GM12878 (cell line): ENCODE results near the gene RBKS. TPM values are rescaled to one million over a fixed set of nuclear protein-coding genes. Genes with fewer than 3 reads are reported as not detected.
A peak's percentile ranks its signal among the peaks of the same experiment; 100 is the strongest.

Experiments
- ATAC-seq: fragments of 200-7000 bp; cut with Tn5 transposase; 3 replicates; pipeline ENCODE4 v1.9.1; 2020; ENCODE audit warnings: mild to moderate bottlenecking, moderate library complexity
- BruUV-seq: library from RNA; stranded (reverse); fragments of 400-500 nt; replicated peaks from 2 replicates; lab custom pipeline; 2021; lab: Mats Ljungman, UMichigan
- CTCF ChIA-PET: fragments of 300-600 bp; sonication (Branson Sonifier 250); formaldehyde crosslinking; extraction: SDS; loops from one replicate; lab custom pipeline; 2021; ENCODE audit warnings: inconsistent platforms; lab: Yijun Ruan, JAX
- POLR2A ChIA-PET: fragments of 350-600 bp; formaldehyde crosslinking; extraction: SDS; loops from one replicate; lab custom pipeline; 2021; ENCODE audit warnings: inconsistent platforms; lab: Charles Lee
- RAD21 ChIA-PET: fragments of 300-600 bp; sonication (Branson Sonifier 250); formaldehyde crosslinking; loops from one replicate; lab custom pipeline; 2023; ENCODE audit warnings: antibody characterized with exemption; ENCODE audit not compliant: unreplicated experiment; lab: Charles Lee
- SMC1A ChIA-PET: fragments of 300-600 bp; sonication (Branson Sonifier 250); formaldehyde crosslinking; loops from one replicate; lab custom pipeline; 2023; ENCODE audit not compliant: unreplicated experiment, uncharacterized antibody; lab: Charles Lee
- DNase-seq: peaks from one replicate; pipeline ENCODE4 v3.0.0-alpha.2; 2011; ENCODE audit warnings: low read depth, low spot score
- FAIRE-seq: peaks from 3 replicates; lab custom pipeline; 2011; peaks lifted over from hg19 to GRCh38; lab: Jason Lieb, UNC
- H2AFZ ChIP-seq: 2 replicates; pipeline ENCODE4 v1.6.0; 2011; ENCODE audit warnings: low read depth, low read length, control low read depth; ENCODE audit not compliant: control insufficient read depth
- H3K27ac ChIP-seq: 2 replicates; pipeline ENCODE4 v1.5.1; 2011; ENCODE audit warnings: control low read depth; ENCODE audit not compliant: control insufficient read depth, insufficient read depth
- H3K27me3 ChIP-seq, 2 experiments: replicated peaks in 1 of 2; 2 replicates each; pipeline versions ENCODE4 v1.6.0 to v1.6.1; 2011; ENCODE audit warnings: low read length in 1 of 2; ENCODE audit not compliant: control insufficient read depth in 2 of 2, insufficient read depth in 2 of 2
- H3K36me3 ChIP-seq, 2 experiments: 2 replicates each; pipeline ENCODE4 v1.5.1; 2011; ENCODE audit warnings: low read length in 1 of 2; ENCODE audit not compliant: control insufficient read depth in 2 of 2, insufficient read depth in 2 of 2
- H3K4me1 ChIP-seq: 2 replicates; pipeline ENCODE4 v1.6.1; 2011; ENCODE audit warnings: mild to moderate bottlenecking, low read length, moderate library complexity, mixed read lengths; ENCODE audit not compliant: control insufficient read depth, insufficient read depth
- H3K4me2 ChIP-seq: 2 replicates; pipeline ENCODE4 v1.6.0; 2011; ENCODE audit warnings: control low read depth; ENCODE audit not compliant: control insufficient read depth, insufficient read depth
- H3K4me3 ChIP-seq: fragments of 200-600 bp; sonication (generic); 2 replicates; pipeline ENCODE4 v1.5.1; 2016
- H3K79me2 ChIP-seq: 2 replicates; pipeline ENCODE4 v1.6.0; 2011; ENCODE audit warnings: low read length; ENCODE audit not compliant: control insufficient read depth, insufficient read depth
- H3K9ac ChIP-seq: 2 replicates; pipeline ENCODE4 v1.8.0; 2011; ENCODE audit warnings: low read length, control low read depth, mixed read lengths; ENCODE audit not compliant: control insufficient read depth, insufficient read depth
- H3K9me3 ChIP-seq: replicated peaks from 3 replicates; pipeline ENCODE4 v1.5.1; 2011; ENCODE audit warnings: mild to moderate bottlenecking, low read length; ENCODE audit not compliant: control insufficient read depth, insufficient read depth
- H4K20me1 ChIP-seq: 2 replicates; pipeline ENCODE4 v1.6.0; 2011; ENCODE audit not compliant: control insufficient read depth, insufficient read depth
- BMI1 ChIP-seq: fragments of 450-650 bp; IDR thresholded peaks from 2 replicates; pipeline ENCODE4 v1.6.1; 2016; ENCODE audit warnings: mild to moderate bottlenecking, moderate library complexity, borderline replicate concordance
- ESRRA ChIP-seq: IDR thresholded peaks from 2 replicates; pipeline ENCODE4 v1.6.1; 2012; ENCODE audit warnings: mild to moderate bottlenecking, low read length, improper control_type of control experiment
- ETV6 ChIP-seq, 2 experiments: fragments of 450-650 bp in 1 of 2; IDR thresholded peaks in 1 of 2; conservative IDR thresholded peaks in 1 of 2; 2 replicates each; pipeline ENCODE4 v1.6.1; 2014; ENCODE audit warnings: antibody characterized with exemption in 1 of 2, borderline replicate concordance in 1 of 2, low read depth in 1 of 2, mild to moderate bottlenecking in 1 of 2, moderate library complexity in 1 of 2
- NR2F1 ChIP-seq: fragments of 450-650 bp; conservative IDR thresholded peaks from 2 replicates; pipeline ENCODE4 v1.6.1; 2017; ENCODE audit warnings: mild to moderate bottlenecking
- PML ChIP-seq: IDR thresholded peaks from 2 replicates; pipeline ENCODE4 v1.6.1; 2012; ENCODE audit warnings: low read length, inconsistent platforms
- RAD21 ChIP-seq: IDR thresholded peaks from 2 replicates; pipeline ENCODE4 v1.6.1; 2011; ENCODE audit warnings: mild to moderate bottlenecking, low read depth, low read length, moderate library complexity; ENCODE audit not compliant: insufficient read depth
- ZBTB11 ChIP-seq: fragments of 450-650 bp; formaldehyde crosslinking; IDR thresholded peaks from 2 replicates; pipeline ENCODE4 v1.5.0; 2022; ENCODE audit warnings: mild to moderate bottlenecking, missing genetic modification characterization
- ZNF384 ChIP-seq: IDR thresholded peaks from 2 replicates; pipeline ENCODE4 v1.6.1; 2012; ENCODE audit warnings: low read depth, mild to moderate bottlenecking, low read length, improper control_type of control experiment, borderline replicate concordance
- ZNF622 ChIP-seq: fragments of 450-650 bp; IDR thresholded peaks from 2 replicates; pipeline ENCODE4 v1.6.1; 2017; ENCODE audit warnings: mild to moderate bottlenecking, inconsistent platforms
- WGBS: methylation state at CpG from one replicate; pipeline ENCODE4 v1.1.6; 2016; ENCODE audit warnings: low lambda C conversion rate; ENCODE audit not compliant: insufficient replicate concordance, insufficient coverage; ENCODE audit errors: missing lambda C conversion rate; 5-methylcytosine and 5-hydroxymethylcytosine counted together
- in situ Hi-C: fragments of 300-500 bp; cut with MboI; formaldehyde crosslinking; loops from 9 replicates; pipeline ENCODE4 v1.14.3; 2018; ENCODE audit warnings: mixed read lengths
- intact Hi-C: fragments of 100-400 bp; cut with micrococcal nuclease; formaldehyde crosslinking; loops from one replicate; pipeline ENCODE4 v1.14.2; 2022; ENCODE audit not compliant: unreplicated experiment
- polyA plus RNA-seq, 11 experiments: library from polyadenylated mRNA; depleted of rRNA in 4 of 11; unstranded in 6 of 11; stranded (reverse) in 5 of 11; fragments of >200 nt; fragmentation: Nextera tagmentation in 4 of 11; fragmentation: Illumina TruSeq in 1 of 11; extraction: Ambion mirVana in 4 of 11; extraction: Trizol in 1 of 11; gene quantifications; 1 replicate in 1 of 11; 2 replicates in 10 of 11; pipeline versions ENCODE4 v1.2.1 to v1.2.3, GENCODE V29; 2011 to 2016; ENCODE audit warnings: inconsistent platforms in 2 of 11, missing spikeins in 2 of 11, low read depth in 1 of 11
- total RNA-seq, 4 experiments: library from RNA; depleted of rRNA in 3 of 4; stranded (reverse); fragments of >200 nt in 3 of 4; fragmentation: Illumina TruSeq in 1 of 4; extraction: Trizol in 1 of 4; gene quantifications; 2 replicates each; pipeline versions ENCODE4 v1.2.1 to v1.2.3, GENCODE V29; 2013 to 2021
- TF ChIP-seq, protein P1 (sequence below): fragments of 450-650 bp; IDR thresholded peaks from 2 replicates; pipeline ENCODE4 v1.6.1; 2018; ENCODE audit warnings: borderline replicate concordance, mild to moderate bottlenecking; ENCODE audit not compliant: partially characterized antibody

Gene RBKS
- total and polyA plus RNA-seq, 10 of the 15 experiments (the other 5 are each of a cell fraction or from before 2014, with no cell fraction given) = 0.39 to 1.8 (median 1.0) TPM

GRCh38 chr2:27889774-27890145 lies 427 bp downstream of the RBKS start:
- Histone ChIP-seq H3K4me1 (no peaks in the 10 kb centered on the region), H3K36me3 (no peaks in the 10 kb centered on the region), H3K4me3 (peak overlapping the region; percentile 89), H3K4me2 (peak overlapping the region; percentile 72), H3K27ac (peak overlapping the region; percentile 89), H3K9me3 (no peaks in the 10 kb centered on the region), H3K27me3 (no peaks in the 10 kb centered on the region), H3K9ac (peak overlapping the region; percentile 79), H3K79me2 (peaks cover 11% of the 10 kb centered on the region), H2AFZ (peak overlapping the region; percentile 97), H4K20me1 (no peaks in the 10 kb centered on the region)
- 0% methylated on average over 10 of the region's 10 CpGs for WGBS
- BruUV-seq = TSS peak; percentile 83
- ChIA-PET POLR2A (interaction anchor here (0.7 to 1.3 kb wide), 4 partner anchors 12 to 981 kb away, joined by 3 to 5 read pairs (median 3); no protein-coding TSS in a partner anchor), CTCF (interaction anchor here (0.6 to 1.6 kb wide), 3 partner anchors 10 to 436 kb away, joined by 3 to 5 read pairs (median 3); no protein-coding TSS in a partner anchor), SMC1A (interaction anchor here (0.5 to 0.6 kb wide), 2 partner anchors 526 to 986 kb away, joined by 4 read pairs; no protein-coding TSS in a partner anchor), RAD21 (no interaction called here)
- no peak for DNase-seq
- intact Hi-C loops (loop anchor here (2.0 to 5.0 kb wide), 2 partner anchors 119 to 503 kb away; partner anchors contain the start of genes FOSL2 and MRPL33), in situ Hi-C loops (no loop called here)
- FAIRE-seq = no peak
- no peak for TF ChIP-seq ESRRA
- TF ChIP-seq PML = 0 out of 2 replicates have a peak, but pooled peaks have one; percentile 7
- peak; percentile 3 for ATAC-seq

- H3K4me2 ChIP-seq = no peak overlapping the region
- no peaks in the 10 kb centered on the region for H3K27me3 ChIP-seq
- H3K9ac ChIP-seq = no peak overlapping the region
- H3K4me3 ChIP-seq = no peak overlapping the region
- peaks cover 11% of the 10 kb centered on the region for H3K79me2 ChIP-seq
- H4K20me1 ChIP-seq = no peaks in the 10 kb centered on the region
- no peak overlapping the region for H2AFZ ChIP-seq
- WGBS = 67% methylated on average over 3 of the region's 3 CpGs
- in situ Hi-C loops = no loop called here
- no peaks in the 10 kb centered on the region for H3K36me3 ChIP-seq
- CTCF ChIA-PET = interaction anchor here (1.6 kb wide), 1 partner anchor 9 kb away, joined by 3 read pairs; no protein-coding TSS in a partner anchor
- ATAC-seq (no peak), FAIRE-seq (no peak), DNase-seq (no peak)
- no TSS peak for BruUV-seq
- intact Hi-C loops = no loop called here
- H3K27ac ChIP-seq = no peak overlapping the region
- no peaks in the 10 kb centered on the region for H3K4me1 ChIP-seq
- SMC1A ChIA-PET = no interaction called here
- no peaks in the 10 kb centered on the region for H3K9me3 ChIP-seq
- POLR2A ChIA-PET = no interaction called here
- RAD21 ChIA-PET = no interaction called here
- TF ChIP-seq RAD21 (no peak), BMI1 (no peak), ZNF384 (no peak), ZNF622 (no peak), ZBTB11 (no peak), NR2F1 (no peak), ETV6 (conservative IDR thresholded peaks at IDR 0.05 in 1 of 2, IDR thresholded peaks at IDR 0.05 in 1 of 2; ENCODE audit: borderline replicate concordance in 1 of 2, low read depth in 1 of 2) (no peak)
- TF ChIP-seq, protein P1, sequence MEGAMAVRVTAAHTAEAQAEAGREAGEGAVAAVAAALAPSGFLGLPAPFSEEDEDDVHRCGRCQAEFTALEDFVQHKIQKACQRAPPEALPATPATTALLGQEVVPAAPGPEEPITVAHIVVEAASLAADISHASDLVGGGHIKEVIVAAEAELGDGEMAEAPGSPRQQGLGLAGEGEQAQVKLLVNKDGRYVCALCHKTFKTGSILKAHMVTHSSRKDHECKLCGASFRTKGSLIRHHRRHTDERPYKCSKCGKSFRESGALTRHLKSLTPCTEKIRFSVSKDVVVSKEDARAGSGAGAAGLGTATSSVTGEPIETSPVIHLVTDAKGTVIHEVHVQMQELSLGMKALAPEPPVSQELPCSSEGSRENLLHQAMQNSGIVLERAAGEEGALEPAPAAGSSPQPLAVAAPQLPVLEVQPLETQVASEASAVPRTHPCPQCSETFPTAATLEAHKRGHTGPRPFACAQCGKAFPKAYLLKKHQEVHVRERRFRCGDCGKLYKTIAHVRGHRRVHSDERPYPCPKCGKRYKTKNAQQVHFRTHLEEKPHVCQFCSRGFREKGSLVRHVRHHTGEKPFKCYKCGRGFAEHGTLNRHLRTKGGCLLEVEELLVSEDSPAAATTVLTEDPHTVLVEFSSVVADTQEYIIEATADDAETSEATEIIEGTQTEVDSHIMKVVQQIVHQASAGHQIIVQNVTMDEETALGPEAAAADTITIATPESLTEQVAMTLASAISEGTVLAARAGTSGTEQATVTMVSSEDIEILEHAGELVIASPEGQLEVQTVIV = no peak
Measured at GRCh38 chr2:27888790-27889189, 1.4 kb downstream of the RBKS start.
